HepG2 (cell line): ENCODE results near the gene SETD1B. TPM values are rescaled to one million over a fixed set of nuclear protein-coding genes. Genes with fewer than 3 reads are reported as not detected.

Source experiments
- BCL3 ChIP-seq: sonication (generic); formaldehyde crosslinking; IDR thresholded peaks from 2 replicates; pipeline ENCODE4 v1.5.1; 2020; ENCODE audit warnings: mild to moderate bottlenecking, missing genetic modification reagents, moderate library complexity
- CREB3 ChIP-seq: sonication (generic); formaldehyde crosslinking; IDR thresholded peaks from 2 replicates; pipeline ENCODE4 v1.5.0; 2020; ENCODE audit warnings: missing genetic modification reagents
- DRAP1 ChIP-seq: IDR thresholded peaks from 2 replicates; pipeline ENCODE4 v1.6.1; 2016; ENCODE audit warnings: missing genetic modification reagents, missing compliant biosample characterization
- FIP1L1 ChIP-seq: fragments of 200-400 bp; formaldehyde crosslinking; IDR thresholded peaks from 2 replicates; pipeline ENCODE4 v1.6.1; 2018; ENCODE audit warnings: low read depth, mild to moderate bottlenecking, low read length, moderate library complexity, borderline replicate concordance; ENCODE audit not compliant: insufficient read depth
- JUNB ChIP-seq: sonication (generic); formaldehyde crosslinking; IDR thresholded peaks from 2 replicates; pipeline ENCODE4 v1.8.0; 2022; ENCODE audit warnings: missing genetic modification reagents, mild to moderate bottlenecking, borderline replicate concordance
- KLF15 ChIP-seq: sonication (generic); formaldehyde crosslinking; IDR thresholded peaks from 2 replicates; pipeline ENCODE4 v1.8.1; 2023; ENCODE audit warnings: borderline replicate concordance, mild to moderate bottlenecking, inconsistent platforms, missing genetic modification reagents, mixed read lengths
- LCORL ChIP-seq, 2 experiments: fragments of 450-650 bp in 1 of 2; sonication (generic) in 1 of 2; formaldehyde crosslinking in 1 of 2; IDR thresholded peaks; 2 replicates each; pipeline versions ENCODE4 v1.5.0 to v1.6.1; 2017 to 2020; ENCODE audit warnings: antibody characterized with exemption in 1 of 2, missing genetic modification reagents in 1 of 2
- MED1 ChIP-seq: sonication (generic); formaldehyde crosslinking; IDR thresholded peaks from 2 replicates; pipeline ENCODE4 v1.4.0; 2020; ENCODE audit warnings: missing genetic modification reagents
- PATZ1 ChIP-seq: sonication (generic); formaldehyde crosslinking; IDR thresholded peaks from 2 replicates; pipeline ENCODE4 v1.4.0; 2020; ENCODE audit warnings: missing genetic modification reagents
- STAT5B ChIP-seq: sonication (generic); formaldehyde crosslinking; IDR thresholded peaks from 2 replicates; pipeline ENCODE4 v1.4.0; 2020; ENCODE audit warnings: missing genetic modification reagents
- ZNF18 ChIP-seq: sonication (generic); formaldehyde crosslinking; IDR thresholded peaks from 2 replicates; pipeline ENCODE4 v1.8.0; 2022; ENCODE audit warnings: mild to moderate bottlenecking, missing genetic modification reagents; ENCODE audit not compliant: insufficient replicate concordance
- polyA plus RNA-seq, 8 experiments: library from polyadenylated mRNA; depleted of rRNA in 3 of 8; stranded (reverse) in 7 of 8; unstranded in 1 of 8; fragments of >200 nt; fragmentation: Illumina TruSeq in 4 of 8; extraction: Trizol in 4 of 8; gene quantifications; 2 replicates each; pipeline versions ENCODE4 v1.2.1 to v1.2.3, GENCODE V29; 2011 to 2016; ENCODE audit warnings: low read depth in 4 of 8, missing spikeins in 1 of 8, mixed read lengths in 1 of 8; ENCODE audit not compliant: insufficient read depth in 1 of 8
- total RNA-seq, 5 experiments: library from RNA; depleted of rRNA; stranded (reverse); fragments of >200 nt; fragmentation: Illumina TruSeq; extraction: Trizol; gene quantifications; 2 replicates each; pipeline ENCODE4 v1.2.3, GENCODE V29; 2016; ENCODE audit warnings: low read depth in 1 of 5

The SETD1B gene
- total and polyA plus RNA-seq, 2 of the 13 experiments (the other 11 are each of a cell fraction or from before 2014, with no cell fraction given), result 1.1 to 1.4 TPM

GRCh38 chr12:121804417-121805111 lies 755 bp downstream of the SETD1B start (continued):
- no peak for TF ChIP-seq CREB3 (CRISPR knock-in tag)
- no peak for TF ChIP-seq KLF15 (CRISPR knock-in tag)
- TF ChIP-seq LCORL (IDR thresholded peaks at IDR 0.05), result no peak
- TF ChIP-seq LCORL (CRISPR knock-in tag; IDR thresholded peaks at IDR 0.05), result peak; percentile 28; the same call in 1 of the 2 replicates
- no peak for TF ChIP-seq STAT5B (CRISPR knock-in tag)
- TF ChIP-seq PATZ1 (CRISPR knock-in tag), result peak; percentile 81
- TF ChIP-seq ZNF18 (CRISPR knock-in tag), result peak; percentile 31
- TF ChIP-seq JUNB (CRISPR knock-in tag), result no peak
- no peak for TF ChIP-seq BCL3 (CRISPR knock-in tag)
- peak; percentile 67 for TF ChIP-seq DRAP1 (CRISPR knock-in tag)
- no peak for TF ChIP-seq FIP1L1
- no peak for TF ChIP-seq MED1 (CRISPR knock-in tag)
